PFSK-1 (cell line): ENCODE data around the gene ITGAE.

Experiments
- POLR2AphosphoS5 ChIP-seq: IDR thresholded peaks from 2 replicates; pipeline ENCODE4 v1.6.1; 2012; ENCODE audit warnings: low read depth, mild to moderate bottlenecking, control low read depth, low read length, moderate library complexity
- SIN3A ChIP-seq: IDR thresholded peaks from 2 replicates; pipeline ENCODE4 v1.6.1; 2012; ENCODE audit warnings: mild to moderate bottlenecking, low read length, moderate library complexity, borderline replicate concordance; ENCODE audit not compliant: insufficient read depth

DNA sequence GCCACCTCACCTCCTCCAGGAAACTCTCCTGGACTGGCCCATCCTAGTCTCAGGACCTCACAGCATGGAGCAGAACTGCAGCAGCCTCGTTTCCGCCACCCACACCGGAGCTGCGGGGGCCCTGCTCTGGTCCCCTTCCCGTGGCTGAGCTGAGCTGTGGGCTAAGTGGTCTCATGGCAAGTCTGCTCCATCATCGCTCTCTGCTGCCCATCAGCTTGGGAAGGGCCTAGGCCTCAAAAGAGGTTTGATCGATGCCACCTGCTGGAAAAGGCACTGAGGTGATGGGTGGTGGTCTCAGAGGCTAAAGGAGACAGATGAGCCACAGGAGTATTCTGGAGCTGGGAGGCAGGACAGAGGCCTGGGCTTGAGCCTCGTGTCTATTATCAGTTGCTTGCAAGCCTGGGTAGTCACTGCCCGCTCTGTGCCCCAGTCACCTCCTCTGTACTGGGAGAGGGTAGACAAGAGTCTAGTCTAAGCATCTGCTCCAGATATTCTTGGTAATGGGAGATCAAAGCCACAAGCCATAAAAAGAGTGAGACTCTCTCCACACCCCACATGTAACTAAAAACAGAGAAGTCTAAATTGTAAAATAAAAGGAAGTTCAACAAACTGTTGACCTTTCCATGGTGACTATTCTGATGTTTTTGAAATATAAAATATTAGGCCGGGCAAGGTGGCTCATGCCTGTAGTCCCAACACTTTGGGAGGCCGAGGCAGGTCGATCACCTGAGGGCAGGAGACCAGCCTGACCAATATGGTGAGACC lies 1.6 kb downstream of the ITGAE start:
- TF ChIP-seq SIN3A (no peak), POLR2AphosphoS5 (no peak)
